Smooth muscle cell (in vitro differentiated cells): ENCODE results near the gene SLC13A4. TPM values are rescaled to one million over a fixed set of nuclear protein-coding genes. Genes with fewer than 3 reads are reported as not detected.

Experiments used
- DNase-seq: peaks from one replicate; lab custom pipeline; 2025; ENCODE audit not compliant: unreplicated experiment; lab: John Stamatoyannopoulos, UW
- H2AFZ ChIP-seq: fragments of 200-600 bp; sonication (generic); 2 replicates; pipeline ENCODE4 v1.6.0; 2016; ENCODE audit warnings: antibody characterized with exemption, low read depth, mild to moderate bottlenecking
- H3F3A ChIP-seq: fragments of 200-600 bp; sonication (generic); 2 replicates; pipeline ENCODE4 v1.6.0; 2017; ENCODE audit warnings: antibody characterized with exemption, low read depth
- H3K27ac ChIP-seq: fragments of 200-600 bp; sonication (generic); 2 replicates; pipeline ENCODE4 v1.5.1; 2016; ENCODE audit warnings: low read depth, mild to moderate bottlenecking
- H3K27me3 ChIP-seq: fragments of 200-600 bp; sonication (generic); 2 replicates; pipeline ENCODE4 v1.6.1; 2016; ENCODE audit warnings: low read depth, mild to moderate bottlenecking
- H3K36me3 ChIP-seq: fragments of 200-600 bp; sonication (generic); 2 replicates; pipeline ENCODE4 v1.5.1; 2016; ENCODE audit warnings: low read depth
- H3K4me1 ChIP-seq: fragments of 200-600 bp; sonication (generic); 2 replicates; pipeline ENCODE4 v1.5.1; 2016; ENCODE audit warnings: low read depth
- H3K4me2 ChIP-seq: fragments of 200-600 bp; sonication (generic); 2 replicates; pipeline ENCODE4 v1.6.0; 2016; ENCODE audit warnings: mild to moderate bottlenecking
- H3K4me3 ChIP-seq: fragments of 200-600 bp; sonication (generic); 2 replicates; pipeline ENCODE4 v1.5.1; 2016; ENCODE audit warnings: mild to moderate bottlenecking
- H3K79me2 ChIP-seq: fragments of 200-600 bp; sonication (generic); 2 replicates; pipeline ENCODE4 v1.6.0; 2016; ENCODE audit warnings: low read depth, mild to moderate bottlenecking
- H3K9ac ChIP-seq: fragments of 200-600 bp; sonication (generic); 2 replicates; pipeline ENCODE4 v1.6.0; 2016; ENCODE audit warnings: low read depth
- H3K9me3 ChIP-seq: fragments of 200-600 bp; sonication (generic); replicated peaks from 2 replicates; pipeline ENCODE4 v1.5.1; 2016; ENCODE audit warnings: low read depth
- H4K20me1 ChIP-seq: fragments of 200-600 bp; sonication (generic); 2 replicates; pipeline ENCODE4 v1.6.0; 2016; ENCODE audit warnings: low read depth
- CTCF ChIP-seq: fragments of 200-600 bp; sonication (generic); IDR thresholded peaks from 2 replicates; pipeline ENCODE4 v1.5.1; 2017; ENCODE audit warnings: borderline replicate concordance, mild to moderate bottlenecking, antibody characterized with exemption; ENCODE audit not compliant: insufficient read depth, poor library complexity, severe bottlenecking
- WGBS: methylation state at CpG from one replicate; pipeline ENCODE4 v1.1.7; 2016; ENCODE audit warnings: low lambda C conversion rate; 5-methylcytosine and 5-hydroxymethylcytosine counted together
- polyA plus RNA-seq: library from polyadenylated mRNA; unstranded; fragments of >200 nt; fragmentation: Nextera tagmentation; extraction: Ambion mirVana; gene quantifications from 2 replicates; pipeline ENCODE4 v1.2.1, GENCODE V29; 2016
- total RNA-seq: library from RNA; depleted of rRNA; stranded (reverse); fragments of >200 nt; gene quantifications from 2 replicates; pipeline ENCODE4 v1.2.3, GENCODE V29; 2014

The SLC13A4 gene
- total and polyA plus RNA-seq, 2 experiments from 2014 or later = 0.61 TPM; not detected in 1

- no peak overlapping the region for H3K27ac ChIP-seq
- no peak for DNase-seq
These were observed 3.1 kb upstream of the SLC13A4 start for GRCh38 chr7:135731131-135731530.

DNA sequence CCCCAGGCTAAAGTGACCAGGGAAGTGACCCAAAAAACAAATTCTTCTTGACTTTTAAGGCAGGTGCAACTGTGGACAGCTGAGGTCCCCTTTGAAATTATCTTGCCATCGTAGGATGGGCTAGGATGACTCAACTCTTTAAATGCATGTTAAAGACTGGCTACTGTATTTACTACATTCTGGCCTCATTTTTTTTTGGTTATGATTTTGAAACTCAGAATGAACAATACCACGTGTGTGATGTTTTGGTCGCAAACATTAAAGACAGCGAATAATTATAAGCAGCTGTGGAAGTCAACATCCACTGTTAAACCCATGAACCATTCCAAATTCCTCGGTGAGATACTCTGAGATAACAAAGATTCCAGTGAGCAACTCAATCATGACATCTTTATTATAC lies 1.2 kb upstream of the SLC13A4 start:
- Histone ChIP-seq H3K27ac (no peak overlapping the region), H3K27me3 (no peaks in the 10 kb centered on the region), H2AFZ (no peak overlapping the region), H3K9ac (no peak overlapping the region), H3K79me2 (no peaks in the 10 kb centered on the region), H3K4me3 (no peak overlapping the region), H3K9me3 (no peaks in the 10 kb centered on the region), H4K20me1 (no peaks in the 10 kb centered on the region), H3F3A (no peaks in the 10 kb centered on the region), H3K36me3 (no peaks in the 10 kb centered on the region), H3K4me2 (no peak overlapping the region), H3K4me1 (no peaks in the 10 kb centered on the region)
- no peak for TF ChIP-seq CTCF
- DNase-seq = no peak
- 85% methylated on average over 5 of the region's 5 CpGs for WGBS

More at GRCh38 chr7:135731131-135731530, 3.1 kb upstream of the SLC13A4 start:
- no peaks in the 10 kb centered on the region for H4K20me1 ChIP-seq
- no peaks in the 10 kb centered on the region for H3K9me3 ChIP-seq
- no peaks in the 10 kb centered on the region for H3K4me1 ChIP-seq
- H3K79me2 ChIP-seq = no peaks in the 10 kb centered on the region
- no peak for TF ChIP-seq CTCF
- no peaks in the 10 kb centered on the region for H3F3A ChIP-seq
- H2AFZ ChIP-seq = no peak overlapping the region
- H3K4me2 ChIP-seq = no peak overlapping the region
- WGBS = 84% methylated on average over 4 of the region's 4 CpGs
- H3K36me3 ChIP-seq = no peaks in the 10 kb centered on the region
- H3K9ac ChIP-seq = no peak overlapping the region
- no peaks in the 10 kb centered on the region for H3K27me3 ChIP-seq
- H3K4me3 ChIP-seq = no peak overlapping the region

DNA sequence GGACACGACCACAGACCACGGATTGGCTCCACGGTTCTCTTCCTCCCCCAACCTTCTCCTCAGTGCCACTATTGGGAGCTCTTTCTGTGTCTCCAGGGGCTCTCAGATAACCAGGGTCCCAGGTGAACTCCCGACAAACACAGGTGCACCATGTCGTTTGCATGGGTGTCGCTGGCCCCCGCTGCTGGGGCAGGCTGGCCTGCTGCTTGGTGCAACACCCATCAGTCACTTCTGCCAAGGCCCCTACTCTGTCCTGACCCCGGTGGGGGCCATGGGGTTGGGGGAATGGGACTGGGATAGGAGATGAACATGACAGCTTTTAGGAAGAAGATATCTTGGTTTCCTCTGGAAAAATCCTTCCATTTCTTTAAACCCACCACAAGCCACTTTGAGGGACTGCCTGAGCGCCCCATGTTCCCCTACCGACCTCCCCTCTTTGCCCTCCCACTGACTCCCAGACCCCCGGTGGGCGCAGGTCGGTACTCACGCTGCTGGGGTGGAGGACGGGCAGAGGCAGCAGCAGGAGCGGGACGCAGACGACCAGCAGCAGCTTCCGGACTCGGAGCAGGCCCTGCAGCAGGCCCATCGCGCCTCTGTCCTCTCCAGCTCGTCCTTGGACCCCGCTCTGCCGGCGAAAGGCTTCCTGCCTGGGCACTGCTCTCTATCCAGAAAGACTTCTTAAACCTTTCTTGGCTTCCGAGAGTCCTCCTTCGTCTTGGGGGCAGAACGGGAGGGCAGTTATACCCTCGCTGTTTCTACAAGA lies 894 bp downstream of the SLC13A4 start:
- Histone ChIP-seq H3K4me1 (no peaks in the 10 kb centered on the region), H3K36me3 (no peaks in the 10 kb centered on the region), H3K27me3 (no peaks in the 10 kb centered on the region), H3K4me3 (no peak overlapping the region), H2AFZ (no peak overlapping the region), H3K79me2 (no peaks in the 10 kb centered on the region), H3K4me2 (no peak overlapping the region), H3K9ac (no peak overlapping the region), H3F3A (no peaks in the 10 kb centered on the region), H3K27ac (no peak overlapping the region), H3K9me3 (no peaks in the 10 kb centered on the region), H4K20me1 (no peaks in the 10 kb centered on the region)
- no peak for TF ChIP-seq CTCF
- no peak for DNase-seq
- 97% methylated on average over 28 of the region's 30 CpGs for WGBS

- H3K27me3 ChIP-seq = no peaks in the 10 kb centered on the region
- H3K4me2 ChIP-seq = no peak overlapping the region
- no peak overlapping the region for H3K27ac ChIP-seq
- no peak for DNase-seq
- H3F3A ChIP-seq = no peaks in the 10 kb centered on the region
- no peaks in the 10 kb centered on the region for H3K79me2 ChIP-seq
- no peak overlapping the region for H3K9ac ChIP-seq
- H4K20me1 ChIP-seq = no peaks in the 10 kb centered on the region
- TF ChIP-seq CTCF = no peak
- H3K4me3 ChIP-seq = no peak overlapping the region
- no peaks in the 10 kb centered on the region for H3K9me3 ChIP-seq
- no peaks in the 10 kb centered on the region for H3K36me3 ChIP-seq
- no peaks in the 10 kb centered on the region for H3K4me1 ChIP-seq
- whole genome bisulfite sequencing = 47% methylated on average over 5 of the region's 5 CpGs
- no peak overlapping the region for H2AFZ ChIP-seq
These were observed 1.7 kb downstream of the SLC13A4 start for GRCh38 chr7:135726276-135726788.
